ENCODE measurements around the gene DLG2. TPM values are rescaled to one million over a fixed set of nuclear protein-coding genes. Genes with fewer than 3 reads are reported as not detected.

DLG2 gene
- total and polyA plus RNA-seq, 2 of the 8 experiments (the other 6 are each of a cell fraction or from before 2014, with no cell fraction given), result 1.7 to 14.3 TPM

DNA sequence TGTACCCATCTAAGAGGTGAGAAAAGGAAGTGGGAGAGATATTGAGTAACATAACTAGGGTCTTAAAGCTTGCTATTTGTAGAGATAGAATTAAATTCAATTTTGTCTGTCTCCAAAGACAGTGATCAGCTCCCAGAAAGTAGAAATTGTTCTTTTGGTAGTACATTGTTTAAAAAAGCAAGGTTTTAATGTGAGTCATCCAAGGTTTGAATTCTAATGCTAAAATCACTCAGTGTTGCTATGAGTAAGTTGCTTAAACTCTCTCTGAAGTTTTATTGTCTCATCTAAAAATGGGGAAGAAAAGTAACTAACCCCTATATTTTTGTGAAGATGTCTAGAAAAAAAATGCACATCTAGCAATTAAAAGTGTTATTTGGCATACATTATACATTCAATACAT, 1336.5 kb downstream of the DLG2 start:
- Histone ChIP-seq H3K4ac (replicated peaks; ENCODE audit: insufficient read length, low read depth, low read length) (no peak overlapping the region), H2BK15ac (ENCODE audit: low read length) (no peak overlapping the region), H3K27ac (ENCODE audit: low read depth, low read length) (no peak overlapping the region), H3K27me3 (replicated peaks in 1 of 4; ENCODE audit: control insufficient read depth in 3 of 4, extremely low read depth in 1 of 4, insufficient read depth in 3 of 4, low read length in 3 of 4) (no peaks in the 10 kb centered on the region), H4K91ac (replicated peaks; ENCODE audit: insufficient read length, low read length) (no peak overlapping the region), H3K56ac (replicated peaks; ENCODE audit: insufficient read length, low read depth, low read length) (no peak overlapping the region), H2BK120ac (replicated peaks; ENCODE audit: low read depth, low read length) (no peak overlapping the region), H2AK5ac (ENCODE audit: low read depth, low read length) (no peak overlapping the region), H3K36me3 (ENCODE audit: control insufficient read depth in 2 of 4, insufficient read depth in 4 of 4, low read length in 3 of 4) (no peaks in the 10 kb centered on the region), H4K8ac (ENCODE audit: extremely low read depth, insufficient read depth, low read length) (no peak overlapping the region), H3K79me1 (ENCODE audit: low read depth, low read length) (no peaks in the 10 kb centered on the region), H3K14ac (ENCODE audit: insufficient read length) (no peak overlapping the region), H2AFZ (ENCODE audit: low read length) (no peak overlapping the region), H3K4me1 (replicated peaks in 1 of 4; ENCODE audit: control insufficient read depth in 3 of 4, insufficient read depth in 4 of 4, low read length in 3 of 4) (peaks cover 0 to 2% (median 0%) of the 10 kb centered on the region in 4 experiments; a peak in 1 of 7 replicates), H2BK12ac (ENCODE audit: low read depth, low read length) (no peak overlapping the region), H3K23me2 (ENCODE audit: low read depth, low read length) (no peaks in the 10 kb centered on the region), H3K9me3 (ENCODE audit: insufficient read depth in 2 of 2, low read depth in 1 of 2, low read length in 1 of 2) (no peaks in the 10 kb centered on the region), H4K20me1 (replicated peaks in 1 of 2; ENCODE audit: control insufficient read depth in 1 of 2, insufficient read depth in 2 of 2, low read length in 2 of 2) (no peaks in the 10 kb centered on the region), H3K9ac (replicated peaks in 1 of 4; ENCODE audit: extremely low read depth in 1 of 4, low read depth in 3 of 4, low read length in 3 of 4) (no peak overlapping the region), H3K4me3 (ENCODE audit: extremely low read depth in 1 of 4, insufficient read depth in 2 of 4, low read depth in 3 of 4, low read length in 4 of 4) (no peak overlapping the region), H3K79me2 (ENCODE audit: control insufficient read depth in 1 of 2, insufficient read depth in 2 of 2, low read length in 2 of 2) (no peaks in the 10 kb centered on the region), H3K4me2 (ENCODE audit: insufficient read depth in 1 of 2, low read depth in 2 of 2, low read length in 2 of 2) (no peak overlapping the region), H3K23ac (ENCODE audit: insufficient read length) (no peak overlapping the region), H3K18ac (ENCODE audit: extremely low read depth, low read length) (no peak overlapping the region), H4K5ac (ENCODE audit: insufficient read length, low read depth, low read length) (no peak overlapping the region), H2BK20ac (ENCODE audit: low read length) (no peak overlapping the region), H2BK5ac (ENCODE audit: low read depth, low read length) (no peak overlapping the region)
- ChIA-PET CTCF (ENCODE audit: partially characterized antibody) (no interaction called here), POLR2A (ENCODE audit: partially characterized antibody) (no interaction called here)
- no peak for DNase-seq (ENCODE audit: low read depth in 1 of 2, low spot score in 2 of 2)
- TF ChIP-seq SAP30 (IDR thresholded peaks at IDR 0.05; ENCODE audit: insufficient read depth, insufficient replicate concordance, low read length) (no peak), EZH2 (IDR thresholded peaks at IDR 0.05; ENCODE audit: low read depth, low read length, severe bottlenecking) (no peak), JUN (IDR thresholded peaks at IDR 0.05; ENCODE audit: low read depth, low read length) (no peak), SIX5 (IDR thresholded peaks at IDR 0.05; ENCODE audit: low read depth, low read length) (no peak), TCF12 (IDR thresholded peaks at IDR 0.05; ENCODE audit: low read depth, low read length) (no peak), TAF7 (optimal IDR thresholded peaks at IDR 0.05; ENCODE audit: borderline replicate concordance, low read depth, low read length) (no peak)
- FAIRE-seq, result no peak
